Hepatocyte (in vitro differentiated cells): ENCODE data around the gene DDTL.
"Not testable (repeated sequence)": the region's sequence is repeated elsewhere in the genome, so short reads cannot be mapped to it uniquely, and the experiment has no call there.

Experiments used
- CTCF ChIP-seq: fragments of 200-600 bp; sonication (generic); IDR thresholded peaks from 2 replicates; pipeline ENCODE4 v1.5.1; 2016; ENCODE audit warnings: antibody characterized with exemption, mild to moderate bottlenecking; ENCODE audit not compliant: poor library complexity
- EZH2 ChIP-seq: fragments of 200-600 bp; sonication (generic); IDR thresholded peaks from 2 replicates; pipeline ENCODE4 v1.6.1; 2016; ENCODE audit warnings: antibody characterized with exemption, mild to moderate bottlenecking, borderline replicate concordance

- TF ChIP-seq EZH2, CTCF: not testable (repeated sequence)
These were observed 5.5 kb upstream of the DDTL start, which contains the start of gene GSTT2B for GRCh38 chr22:23961084-23961771.
